ENCODE measurements around the gene KANSL3. TPM values are rescaled to one million over a fixed set of nuclear protein-coding genes. Genes with fewer than 3 reads are reported as not detected.

KANSL3 gene
- total and polyA plus RNA-seq, 12 donors, result 22.3 to 58.3 (median 36.6) TPM

DNA sequence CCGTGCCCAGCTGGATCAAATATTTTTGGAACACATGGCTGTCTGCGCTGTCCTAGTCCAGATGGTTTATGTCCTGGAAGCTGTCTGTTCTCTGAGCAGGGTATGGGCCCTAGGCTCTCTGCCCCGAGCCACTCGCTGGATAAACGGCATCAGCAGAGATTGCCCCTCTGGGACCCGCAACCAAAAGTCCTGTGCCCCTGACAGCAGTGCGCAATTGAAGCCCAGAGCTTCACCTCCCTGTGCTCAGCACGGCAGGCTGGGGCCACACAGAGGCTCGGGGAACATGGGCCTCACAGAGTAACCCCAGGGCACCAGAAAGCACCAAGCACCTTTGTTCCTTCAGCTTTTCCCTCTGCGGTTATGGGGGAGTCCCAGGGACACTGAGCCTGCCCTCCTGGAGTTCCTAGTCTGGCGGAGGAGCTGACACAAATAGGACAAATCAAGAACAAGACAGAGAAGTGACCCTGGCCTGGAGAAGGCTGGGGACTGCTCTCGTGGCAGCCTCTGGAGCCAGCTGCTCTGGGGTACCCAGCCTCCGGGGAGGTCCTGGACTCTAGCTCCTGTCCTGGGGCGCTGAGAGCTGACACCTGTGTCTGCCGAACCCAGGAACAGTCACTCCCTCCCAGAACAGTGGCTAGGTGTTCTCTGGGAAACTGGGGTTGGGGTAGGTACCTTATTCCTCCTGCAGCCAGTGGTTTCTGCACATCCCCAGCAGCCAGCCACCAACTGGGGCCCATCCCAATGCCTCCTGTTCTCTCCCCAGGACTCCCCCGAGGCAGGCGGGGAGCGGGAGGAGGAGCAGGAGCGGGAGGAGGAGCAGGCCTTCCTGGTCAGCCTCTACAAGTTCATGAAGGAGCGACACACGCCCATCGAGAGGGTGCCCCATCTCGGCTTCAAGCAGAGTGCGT is 89.3 kb downstream of the KANSL3 start:
- no peaks in the 10 kb centered on the region for H3K4me1 ChIP-seq (replicated peaks in 1 of 2)
- TF ChIP-seq POLR2A (IDR thresholded peaks at IDR 0.05) (no peak), CTCF (IDR thresholded peaks at IDR 0.05) (no peak)
- H3K27ac ChIP-seq, result no peak overlapping the region

GRCh38 chr2:96547731-96548171 is 90.4 kb downstream of the KANSL3 start:
- WGBS, 4 donors, result 81 to 91% (median 84%) methylated on average over 6 of the region's 6 CpGs

More for the DNA sequence above, 89.3 kb downstream of the KANSL3 start:
- DNase-seq, result peak in 1 of 7 donors; percentile 8
- Histone ChIP-seq H3K9me3 (replicated peaks in 1 of 3) (no peaks in the 10 kb centered on the region), H3K4me3 (no peak overlapping the region), H3K36me3 (replicated peaks in 1 of 2) (peaks cover 0 to 34% of the 10 kb centered on the region in 2 donors), H3K27me3 (no peaks in the 10 kb centered on the region)
- intact Hi-C loops (cut with DNase I), result no loop called here
- 85 to 91% (median 88%) methylated on average over 10 to 24 of the region's 24 CpGs for WGBS, 4 donors

DNA sequence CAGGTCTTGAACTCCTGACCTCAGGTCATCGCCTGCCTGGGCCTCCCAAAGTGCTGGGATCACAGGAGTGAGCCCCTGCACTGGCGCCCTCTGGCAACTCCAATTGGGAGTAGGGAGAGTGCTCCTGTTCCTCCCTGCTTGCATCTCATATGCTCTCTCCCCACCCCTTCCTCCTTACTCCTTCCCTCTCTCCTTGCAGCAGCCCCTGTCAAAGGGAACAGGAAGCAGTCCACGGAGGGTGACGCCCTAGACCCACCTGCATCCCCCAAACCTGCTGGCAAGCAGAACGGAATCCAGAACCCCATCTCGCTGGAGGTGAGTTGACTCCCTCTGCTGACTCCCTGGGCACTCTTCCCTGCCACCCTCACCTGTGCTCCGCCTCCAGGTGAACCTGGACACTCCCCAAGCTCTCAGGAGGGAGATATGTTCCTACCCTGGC is 90.9 kb downstream of the KANSL3 start:
- DNase-seq, result peak in 1 of 7 donors; percentile 0
- 86 to 93% (median 91%) methylated on average over 4 to 7 of the region's 7 CpGs for WGBS, 4 donors

More at GRCh38 chr2:96547731-96548171, 90.4 kb downstream of the KANSL3 start:
- Histone ChIP-seq H3K36me3 (replicated peaks in 1 of 2) (peaks cover 0 to 34% of the 10 kb centered on the region in 2 donors), H3K4me1 (replicated peaks in 1 of 2) (no peaks in the 10 kb centered on the region), H3K27me3 (no peaks in the 10 kb centered on the region), H3K4me3 (no peak overlapping the region), H3K9me3 (replicated peaks in 1 of 3) (no peaks in the 10 kb centered on the region), H3K27ac (no peak overlapping the region)
- no peak for TF ChIP-seq POLR2A (IDR thresholded peaks at IDR 0.05)
- no peak for TF ChIP-seq CTCF (IDR thresholded peaks at IDR 0.05)
- intact Hi-C loops (cut with DNase I), result no loop called here
- DNase-seq, result peak in 1 of 7 donors; percentile 5

More for the DNA sequence above, 90.9 kb downstream of the KANSL3 start:
- peaks cover 0 to 34% of the 10 kb centered on the region in 2 donors for H3K36me3 ChIP-seq (replicated peaks in 1 of 2)
- no peak for TF ChIP-seq POLR2A (IDR thresholded peaks at IDR 0.05)
- no peak for TF ChIP-seq CTCF (IDR thresholded peaks at IDR 0.05)
- H3K4me1 ChIP-seq (replicated peaks in 1 of 2), result no peaks in the 10 kb centered on the region
- no peaks in the 10 kb centered on the region for H3K27me3 ChIP-seq
- no peak overlapping the region for H3K4me3 ChIP-seq
- intact Hi-C loops (cut with DNase I), result no loop called here
- H3K9me3 ChIP-seq (replicated peaks in 1 of 3), result no peaks in the 10 kb centered on the region
- H3K27ac ChIP-seq, result no peak overlapping the region

All from adrenal gland (tissue), 12 donors.